ENCODE results near the gene COX11. TPM values are rescaled to one million over a fixed set of nuclear protein-coding genes. Genes with fewer than 3 reads are reported as not detected.

The COX11 gene
- total RNA-seq, 1 donor from 2014 or later, result 33.3 TPM

- peak; percentile 53 for TF ChIP-seq CTCF (IDR thresholded peaks at IDR 0.05; ENCODE audit: insufficient read depth, low read length, poor library complexity, severe bottlenecking)
- Histone ChIP-seq H3K4me3 (ENCODE audit: low read depth, low read length) (no peak overlapping the region), H3K36me3 (ENCODE audit: control insufficient read depth, insufficient read depth, low read length) (no peaks in the 10 kb centered on the region), H3K27me3 (ENCODE audit: control insufficient read depth, insufficient read depth, low read length) (no peaks in the 10 kb centered on the region)
- peak; percentile 2 for DNase-seq (ENCODE audit: low read depth)
Observed at GRCh38 chr17:54992797-54993639, 24.6 kb upstream of the COX11 start.

- no peak for TF ChIP-seq CTCF (IDR thresholded peaks at IDR 0.05; ENCODE audit: insufficient read depth, low read length, poor library complexity, severe bottlenecking)
- Histone ChIP-seq H3K27me3 (ENCODE audit: control insufficient read depth, insufficient read depth, low read length) (no peaks in the 10 kb centered on the region), H3K36me3 (ENCODE audit: control insufficient read depth, insufficient read depth, low read length) (no peaks in the 10 kb centered on the region), H3K4me3 (ENCODE audit: low read depth, low read length) (no peak overlapping the region)
- no peak for DNase-seq (ENCODE audit: low read depth)
Observed at GRCh38 chr17:54991567-54991966, 23.1 kb upstream of the COX11 start.

GRCh38 chr17:54990118-54990517, 21.7 kb upstream of the COX11 start:
- TF ChIP-seq CTCF (IDR thresholded peaks at IDR 0.05; ENCODE audit: insufficient read depth, low read length, poor library complexity, severe bottlenecking), result no peak
- no peak overlapping the region for H3K4me3 ChIP-seq (ENCODE audit: low read depth, low read length)

GRCh38 chr17:54985476-54985875, 17.0 kb upstream of the COX11 start:
- Histone ChIP-seq H3K36me3 (ENCODE audit: control insufficient read depth, insufficient read depth, low read length) (no peaks in the 10 kb centered on the region), H3K27me3 (ENCODE audit: control insufficient read depth, insufficient read depth, low read length) (no peaks in the 10 kb centered on the region), H3K4me3 (ENCODE audit: low read depth, low read length) (no peak overlapping the region)
- no peak for DNase-seq (ENCODE audit: low read depth)
- no peak for TF ChIP-seq CTCF (IDR thresholded peaks at IDR 0.05; ENCODE audit: insufficient read depth, low read length, poor library complexity, severe bottlenecking)

More at GRCh38 chr17:54990118-54990517, 21.7 kb upstream of the COX11 start:
- H3K27me3 ChIP-seq (ENCODE audit: control insufficient read depth, insufficient read depth, low read length), result no peaks in the 10 kb centered on the region
- DNase-seq (ENCODE audit: low read depth), result no peak
- no peaks in the 10 kb centered on the region for H3K36me3 ChIP-seq (ENCODE audit: control insufficient read depth, insufficient read depth, low read length)

GRCh38 chr17:54983260-54983659, 14.8 kb upstream of the COX11 start:
- no peak overlapping the region for H3K4me3 ChIP-seq (ENCODE audit: low read depth, low read length)
- no peaks in the 10 kb centered on the region for H3K36me3 ChIP-seq (ENCODE audit: control insufficient read depth, insufficient read depth, low read length)
- DNase-seq (ENCODE audit: low read depth), result no peak
- TF ChIP-seq CTCF (IDR thresholded peaks at IDR 0.05; ENCODE audit: insufficient read depth, low read length, poor library complexity, severe bottlenecking), result no peak
- no peaks in the 10 kb centered on the region for H3K27me3 ChIP-seq (ENCODE audit: control insufficient read depth, insufficient read depth, low read length)

GRCh38 chr17:54982399-54982798, 13.9 kb upstream of the COX11 start:
- no peak for DNase-seq (ENCODE audit: low read depth)
- H3K36me3 ChIP-seq (ENCODE audit: control insufficient read depth, insufficient read depth, low read length), result no peaks in the 10 kb centered on the region
- no peak for TF ChIP-seq CTCF (IDR thresholded peaks at IDR 0.05; ENCODE audit: insufficient read depth, low read length, poor library complexity, severe bottlenecking)
- H3K4me3 ChIP-seq (ENCODE audit: low read depth, low read length), result no peak overlapping the region
- no peaks in the 10 kb centered on the region for H3K27me3 ChIP-seq (ENCODE audit: control insufficient read depth, insufficient read depth, low read length)
